ENCODE data around the gene CNNM1.

CNNM1 gene

GRCh38 chr10:99329304-99329553, at the start of gene CNNM1:
CNNM1 (plus strand) TSS chr10:99329356; CDS start chr10:99329388, 32 bp downstream.
- peak in 1 of 2 donors; percentile 16 for DNase-seq (ENCODE audit: low read depth in 1 of 2, low spot score in 1 of 2)

GRCh38 chr10:99279626-99280111, 49.5 kb upstream of the CNNM1 start:
- no peak for DNase-seq (ENCODE audit: low read depth in 1 of 2, low spot score in 1 of 2)

- DNase-seq (ENCODE audit: low read depth in 1 of 2, low spot score in 1 of 2): no peak
These were observed 48.7 kb upstream of the CNNM1 start for GRCh38 chr10:99280472-99280871.

- no peak for DNase-seq (ENCODE audit: low read depth in 1 of 2, low spot score in 1 of 2)
These were observed 43.3 kb upstream of the CNNM1 start for GRCh38 chr10:99285881-99286280.

DNA sequence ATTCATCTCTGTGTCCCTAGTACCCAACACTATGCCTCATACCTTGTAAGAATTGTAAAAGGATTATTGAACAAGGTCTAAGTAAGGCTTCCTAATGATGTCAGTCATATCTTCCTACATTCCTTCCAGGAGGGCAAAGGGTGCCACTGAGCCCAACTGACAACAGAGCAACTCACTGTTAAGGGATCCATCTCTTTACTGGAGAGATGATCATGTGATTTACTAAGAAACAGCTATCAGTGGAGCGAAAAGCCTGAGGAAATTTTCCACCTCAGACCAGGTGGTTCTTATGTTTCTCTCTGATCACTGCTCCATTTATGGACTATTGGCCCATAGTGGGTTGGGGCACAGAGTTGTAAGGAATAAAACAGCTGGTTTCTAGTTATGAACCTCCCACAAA, 38.9 kb upstream of the CNNM1 start:
- no peak for DNase-seq (ENCODE audit: low read depth in 1 of 2, low spot score in 1 of 2)

GRCh38 chr10:99292159-99292558, 37.0 kb upstream of the CNNM1 start:
- DNase-seq (ENCODE audit: low read depth in 1 of 2, low spot score in 1 of 2): no peak

DNA sequence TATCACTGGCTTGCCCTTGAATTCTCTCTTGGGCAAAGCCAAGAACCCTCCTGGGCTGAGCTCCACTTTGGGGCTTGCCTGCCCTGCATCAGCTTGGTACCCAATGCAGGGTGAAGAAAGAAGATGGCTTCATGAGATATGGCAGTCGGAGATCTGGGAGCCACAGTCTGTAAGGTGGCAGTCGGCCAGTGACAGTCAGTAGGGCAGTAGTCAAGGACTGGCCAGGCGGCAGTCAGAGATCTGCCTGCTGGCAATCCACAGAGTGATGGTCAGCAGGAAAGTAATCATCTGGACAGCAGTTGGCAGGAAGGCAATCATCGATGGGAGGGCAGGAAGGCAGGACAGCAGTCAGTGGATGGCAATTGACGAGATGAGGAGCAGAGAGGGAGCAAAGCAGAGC, 32.6 kb upstream of the CNNM1 start:
- DNase-seq (ENCODE audit: low read depth in 1 of 2, low spot score in 1 of 2): no peak

GRCh38 chr10:99297033-99297432, 32.1 kb upstream of the CNNM1 start:
- no peak for DNase-seq (ENCODE audit: low read depth in 1 of 2, low spot score in 1 of 2)

DNA sequence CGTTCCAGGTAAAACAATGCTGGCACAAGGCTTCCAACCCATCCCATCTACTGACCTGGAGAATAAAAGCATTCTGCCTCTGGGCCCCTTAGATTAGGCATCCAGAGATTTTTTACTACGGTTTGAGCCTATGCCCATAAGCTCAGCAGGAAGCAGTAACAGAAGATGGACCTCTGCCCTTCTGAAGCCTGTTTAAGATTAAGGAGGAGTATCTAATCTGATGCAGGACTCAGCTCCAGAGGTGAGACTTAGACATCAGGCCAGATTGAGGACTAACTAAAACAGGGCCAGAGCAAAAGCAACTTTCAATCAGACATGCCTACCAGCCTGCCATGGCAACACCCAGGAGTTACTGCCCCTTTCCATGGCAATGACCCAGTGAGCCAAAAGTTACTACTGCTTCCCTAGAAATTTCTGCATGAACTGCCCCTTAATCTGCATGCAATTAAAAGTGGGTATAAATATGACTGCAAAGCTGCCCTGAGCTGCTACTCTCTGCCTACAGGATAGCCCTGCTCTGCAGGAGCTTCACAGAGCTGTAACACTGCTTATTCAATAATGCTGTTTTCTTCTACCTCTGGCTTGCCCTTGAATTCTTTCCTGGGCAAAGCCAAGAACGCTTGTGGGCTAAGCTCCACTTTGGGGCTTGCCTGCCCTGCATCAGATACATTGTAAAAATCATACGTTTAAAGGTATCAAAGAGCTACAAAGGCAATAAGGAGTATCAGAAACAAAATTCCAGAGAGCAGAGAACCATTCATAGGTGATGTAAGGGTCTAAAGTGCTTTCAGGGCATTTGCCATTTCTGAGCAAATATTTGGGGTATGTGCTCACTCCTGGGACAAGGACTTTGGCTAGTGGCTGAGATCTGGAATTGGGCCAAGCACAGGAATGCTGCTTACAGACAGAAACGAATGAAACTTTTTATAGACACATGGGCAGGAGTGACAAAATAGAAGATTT, 25.0 kb upstream of the CNNM1 start:
- no peak for DNase-seq (ENCODE audit: low read depth in 1 of 2, low spot score in 1 of 2)

- no peak for DNase-seq (ENCODE audit: low read depth in 1 of 2, low spot score in 1 of 2)
These were observed 24.3 kb upstream of the CNNM1 start for GRCh38 chr10:99304862-99305229.

GRCh38 chr10:99312501-99312900, 16.7 kb upstream of the CNNM1 start:
- no peak for DNase-seq (ENCODE audit: low read depth in 1 of 2, low spot score in 1 of 2)

DNA sequence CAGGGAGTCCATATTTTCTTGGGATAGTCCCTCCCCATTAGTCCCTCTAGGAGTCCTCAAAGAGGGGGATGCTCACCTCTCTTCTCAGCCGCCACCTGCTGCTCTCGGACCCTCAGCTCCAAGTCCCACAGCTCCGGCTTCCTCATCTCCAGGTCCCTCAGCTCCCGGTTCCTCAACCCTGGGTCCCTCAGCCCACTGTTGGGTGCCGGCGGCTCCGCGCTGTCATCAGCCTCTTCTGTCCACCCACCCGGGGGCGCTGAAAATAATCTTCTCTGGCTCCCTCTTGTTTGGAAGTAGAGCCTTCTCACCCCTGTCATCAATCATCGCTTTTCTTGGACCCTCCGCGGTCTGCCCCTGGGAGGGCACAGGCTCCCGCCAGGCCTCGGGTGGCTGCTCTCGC, 13.3 kb upstream of the CNNM1 start:
- DNase-seq (ENCODE audit: low read depth in 1 of 2, low spot score in 1 of 2): no peak

GRCh38 chr10:99316374-99316773, 12.8 kb upstream of the CNNM1 start:
- no peak for DNase-seq (ENCODE audit: low read depth in 1 of 2, low spot score in 1 of 2)

GRCh38 chr10:99318048-99318447, 11.1 kb upstream of the CNNM1 start:
- DNase-seq (ENCODE audit: low read depth in 1 of 2, low spot score in 1 of 2): no peak

DNA sequence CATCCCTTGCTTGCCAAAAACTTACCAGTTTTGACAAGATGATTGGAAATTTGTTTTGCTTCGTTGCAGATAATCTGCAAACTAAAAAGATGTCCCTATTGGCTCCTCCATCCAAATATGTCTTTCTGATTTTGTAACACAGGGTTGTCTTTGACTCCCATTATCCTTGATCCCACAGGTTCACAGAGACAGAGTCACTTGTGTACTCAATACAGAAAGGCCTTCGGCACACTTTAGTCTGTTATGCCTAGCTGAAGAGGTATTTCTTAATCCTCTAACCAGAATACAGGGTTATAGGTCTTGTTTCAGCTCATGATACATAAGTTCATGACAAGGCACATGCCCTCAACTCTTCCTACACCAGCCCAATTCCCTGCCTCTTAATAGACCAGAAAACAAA, 10.7 kb upstream of the CNNM1 start:
- DNase-seq (ENCODE audit: low read depth in 1 of 2, low spot score in 1 of 2): no peak

DNA sequence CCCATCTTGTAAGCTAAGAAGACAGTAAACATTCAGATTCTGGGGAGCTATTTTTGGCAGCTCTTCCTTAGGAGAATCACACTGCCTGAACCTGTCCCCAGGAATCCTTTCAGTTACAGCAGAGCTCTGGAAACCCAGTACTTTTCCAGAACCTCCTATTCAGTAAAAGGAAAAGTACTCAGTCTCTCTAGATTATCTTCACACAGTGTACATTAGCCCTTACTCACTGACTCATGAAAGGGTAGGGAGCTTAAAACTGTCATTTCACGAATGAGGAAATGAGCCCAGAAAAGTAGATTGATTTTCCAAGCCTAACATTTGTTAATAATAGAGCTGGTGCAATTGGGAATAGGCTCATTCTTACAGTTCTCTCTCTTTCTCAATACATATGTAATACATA, 3.9 kb upstream of the CNNM1 start:
- no peak for DNase-seq (ENCODE audit: low read depth in 1 of 2, low spot score in 1 of 2)

DNA sequence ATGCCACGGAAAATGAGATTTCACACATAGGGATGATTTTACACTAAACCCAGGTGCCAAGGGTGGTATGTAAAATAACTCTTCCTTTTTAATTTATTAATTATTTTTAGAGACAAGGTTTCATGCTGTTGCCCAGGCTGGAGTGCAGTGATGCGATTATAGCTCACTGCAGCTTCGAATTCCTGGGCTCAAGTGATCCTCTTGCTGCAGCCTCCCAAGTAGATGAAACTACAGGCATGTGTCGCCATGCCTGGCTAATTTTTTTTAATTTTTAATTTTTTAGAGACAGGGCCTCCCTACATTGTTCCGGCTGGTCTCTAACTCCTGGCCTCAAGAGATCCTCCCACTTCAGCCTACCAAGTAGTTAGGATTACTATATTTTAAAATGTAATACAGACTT, 2.3 kb upstream of the CNNM1 start:
- no peak for DNase-seq (ENCODE audit: low read depth in 1 of 2, low spot score in 1 of 2)

- no peak for DNase-seq (ENCODE audit: low read depth in 1 of 2, low spot score in 1 of 2)
These were observed 415 bp upstream of the CNNM1 start for GRCh38 chr10:99328579-99329303.

DNA sequence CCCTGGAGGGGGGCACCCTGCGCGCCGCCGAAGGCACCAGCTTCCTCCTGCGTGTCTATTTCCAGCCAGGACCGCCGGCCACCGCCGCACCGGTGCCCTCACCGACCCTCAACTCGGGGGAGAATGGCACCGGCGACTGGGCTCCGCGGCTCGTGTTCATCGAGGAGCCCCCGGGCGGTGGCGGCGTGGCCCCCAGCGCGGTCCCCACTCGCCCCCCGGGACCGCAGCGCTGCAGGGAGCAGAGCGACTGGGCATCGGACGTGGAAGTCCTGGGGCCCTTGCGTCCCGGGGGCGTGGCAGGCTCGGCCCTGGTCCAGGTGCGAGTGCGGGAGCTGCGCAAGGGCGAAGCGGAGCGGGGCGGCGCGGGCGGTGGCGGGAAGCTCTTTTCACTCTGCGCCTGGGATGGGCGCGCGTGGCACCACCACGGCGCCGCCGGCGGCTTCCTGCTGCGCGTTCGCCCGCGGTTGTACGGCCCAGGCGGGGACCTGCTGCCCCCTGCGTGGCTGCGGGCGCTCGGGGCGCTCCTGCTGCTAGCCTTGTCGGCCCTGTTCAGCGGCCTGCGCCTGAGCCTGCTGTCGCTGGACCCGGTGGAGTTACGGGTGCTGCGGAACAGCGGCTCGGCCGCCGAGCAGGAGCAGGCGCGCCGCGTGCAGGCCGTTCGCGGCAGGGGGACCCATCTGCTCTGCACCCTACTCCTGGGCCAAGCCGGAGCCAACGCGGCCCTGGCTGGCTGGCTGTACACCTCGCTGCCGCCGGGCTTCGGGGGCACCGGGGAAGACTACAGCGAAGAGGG, 594 bp downstream of the CNNM1 start:
- DNase-seq (ENCODE audit: low read depth in 1 of 2, low spot score in 1 of 2): no peak

DNA sequence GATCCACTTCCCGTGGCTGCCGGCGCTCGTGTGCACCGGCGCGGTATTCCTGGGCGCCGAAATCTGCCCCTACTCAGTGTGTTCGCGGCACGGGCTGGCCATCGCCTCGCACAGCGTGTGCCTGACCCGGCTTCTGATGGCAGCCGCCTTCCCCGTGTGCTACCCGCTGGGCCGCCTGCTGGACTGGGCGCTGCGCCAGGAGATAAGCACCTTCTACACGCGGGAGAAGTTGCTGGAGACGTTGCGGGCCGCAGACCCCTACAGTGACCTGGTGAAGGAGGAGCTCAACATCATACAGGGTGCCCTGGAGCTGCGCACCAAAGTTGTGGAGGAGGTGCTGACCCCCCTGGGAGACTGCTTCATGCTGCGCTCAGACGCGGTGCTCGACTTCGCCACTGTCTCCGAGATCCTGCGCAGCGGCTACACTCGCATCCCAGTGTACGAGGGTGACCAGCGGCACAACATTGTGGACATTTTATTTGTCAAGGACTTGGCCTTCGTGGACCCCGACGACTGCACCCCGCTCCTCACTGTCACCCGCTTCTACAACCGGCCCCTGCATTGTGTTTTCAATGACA, 1.3 kb downstream of the CNNM1 start:
- no peak for DNase-seq (ENCODE audit: low read depth in 1 of 2, low spot score in 1 of 2)

- DNase-seq (ENCODE audit: low read depth in 1 of 2, low spot score in 1 of 2): no peak
These were observed 2.1 kb downstream of the CNNM1 start for GRCh38 chr10:99331207-99331803.
